Measurements from ENCODE around the gene PAGE4. TPM values are rescaled to one million over a fixed set of nuclear protein-coding genes. Genes with fewer than 3 reads are reported as not detected.

PAGE4 gene
- total and polyA plus RNA-seq, 9 of the 15 experiments (the other 6 are each of a cell fraction or from before 2014, with no cell fraction given): 0.99 to 8.0 (median 3.9) TPM

GRCh38 chrX:49862093-49862492 is 33.0 kb downstream of the PAGE4 start (continued):
- TF ChIP-seq, protein P1, sequence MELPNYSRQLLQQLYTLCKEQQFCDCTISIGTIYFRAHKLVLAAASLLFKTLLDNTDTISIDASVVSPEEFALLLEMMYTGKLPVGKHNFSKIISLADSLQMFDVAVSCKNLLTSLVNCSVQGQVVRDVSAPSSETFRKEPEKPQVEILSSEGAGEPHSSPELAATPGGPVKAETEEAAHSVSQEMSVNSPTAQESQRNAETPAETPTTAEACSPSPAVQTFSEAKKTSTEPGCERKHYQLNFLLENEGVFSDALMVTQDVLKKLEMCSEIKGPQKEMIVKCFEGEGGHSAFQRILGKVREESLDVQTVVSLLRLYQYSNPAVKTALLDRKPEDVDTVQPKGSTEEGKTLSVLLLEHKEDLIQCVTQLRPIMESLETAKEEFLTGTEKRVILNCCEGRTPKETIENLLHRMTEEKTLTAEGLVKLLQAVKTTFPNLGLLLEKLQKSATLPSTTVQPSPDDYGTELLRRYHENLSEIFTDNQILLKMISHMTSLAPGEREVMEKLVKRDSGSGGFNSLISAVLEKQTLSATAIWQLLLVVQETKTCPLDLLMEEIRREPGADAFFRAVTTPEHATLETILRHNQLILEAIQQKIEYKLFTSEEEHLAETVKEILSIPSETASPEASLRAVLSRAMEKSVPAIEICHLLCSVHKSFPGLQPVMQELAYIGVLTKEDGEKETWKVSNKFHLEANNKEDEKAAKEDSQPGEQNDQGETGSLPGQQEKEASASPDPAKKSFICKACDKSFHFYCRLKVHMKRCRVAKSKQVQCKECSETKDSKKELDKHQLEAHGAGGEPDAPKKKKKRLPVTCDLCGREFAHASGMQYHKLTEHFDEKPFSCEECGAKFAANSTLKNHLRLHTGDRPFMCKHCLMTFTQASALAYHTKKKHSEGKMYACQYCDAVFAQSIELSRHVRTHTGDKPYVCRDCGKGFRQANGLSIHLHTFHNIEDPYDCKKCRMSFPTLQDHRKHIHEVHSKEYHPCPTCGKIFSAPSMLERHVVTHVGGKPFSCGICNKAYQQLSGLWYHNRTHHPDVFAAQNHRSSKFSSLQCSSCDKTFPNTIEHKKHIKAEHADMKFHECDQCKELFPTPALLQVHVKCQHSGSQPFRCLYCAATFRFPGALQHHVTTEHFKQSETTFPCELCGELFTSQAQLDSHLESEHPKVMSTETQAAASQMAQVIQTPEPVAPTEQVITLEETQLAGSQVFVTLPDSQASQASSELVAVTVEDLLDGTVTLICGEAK (IDR thresholded peaks at IDR 0.05): no peak
- TF ChIP-seq, protein P1 (CRISPR knock-in tag; IDR thresholded peaks at IDR 0.05): no peak
- no peak for TF ChIP-seq PTRF (tag; IDR thresholded peaks at IDR 0.05)
- peak; percentile 50; the same call in 1 of the 2 replicates for TF ChIP-seq EP300 (IDR thresholded peaks at IDR 0.05; ENCODE audit: low read length)
- no peak for TF ChIP-seq HES1 (IDR thresholded peaks at IDR 0.05; ENCODE audit: low read depth)
- TF ChIP-seq CCNT2 (IDR thresholded peaks at IDR 0.05; ENCODE audit: borderline replicate concordance, extremely low read depth, insufficient read length, low read depth, low read length): peak; percentile 52
- peak; percentile 40; the same call in 1 of the 2 replicates for TF ChIP-seq SMARCE1 (IDR thresholded peaks at IDR 0.05)
- TF ChIP-seq ARID1B (IDR thresholded peaks at IDR 0.05): peak; percentile 85
- TF ChIP-seq NCOA1 (IDR thresholded peaks at IDR 0.05; ENCODE audit: low read depth): 0 out of 2 replicates have a peak, but pooled peaks have one; percentile 18
- no peak for TF ChIP-seq ZFP36 (IDR thresholded peaks at IDR 0.05; ENCODE audit: low read depth, low read length, partially characterized antibody)
- TF ChIP-seq OTX1 (CRISPR knock-in tag; IDR thresholded peaks at IDR 0.05): no peak
- TF ChIP-seq THRB (CRISPR knock-in tag; conservative IDR thresholded peaks at IDR 0.05): no peak
- no peak for TF ChIP-seq CEBPB (tag; IDR thresholded peaks at IDR 0.05)
- no peak for TF ChIP-seq TAF9B (IDR thresholded peaks at IDR 0.05; ENCODE audit: partially characterized antibody)
- no peak for TF ChIP-seq CHD4 (IDR thresholded peaks at IDR 0.05; ENCODE audit: insufficient read depth, insufficient replicate concordance, low read depth, low read length, poor library complexity, severe bottlenecking)
- no peak for TF ChIP-seq ZNF76 (CRISPR knock-in tag; IDR thresholded peaks at IDR 0.05; ENCODE audit: borderline replicate concordance)
- peak; percentile 29; the same call in 1 of the 2 replicates for TF ChIP-seq DPF2 (IDR thresholded peaks at IDR 0.05)
- TF ChIP-seq SOX6 (IDR thresholded peaks at IDR 0.05): peak; percentile 32; the same call in 1 of the 2 replicates
- TF ChIP-seq SAFB2 (IDR thresholded peaks at IDR 0.05; ENCODE audit: borderline replicate concordance, low read depth, low read length, severe bottlenecking): no peak
- peak; percentile 80 for TF ChIP-seq TAL1 (IDR thresholded peaks at IDR 0.05)
